A549 (cell line): ENCODE results near the gene HSD17B7.

Experiments
- CBX8 ChIP-seq: fragments of 200-600 bp; sonication (generic); IDR thresholded peaks from 2 replicates; pipeline ENCODE4 v1.6.1; 2016
- JUN ChIP-seq, 2 experiments: fragments of >200 bp; sonication (Bioruptor Twin); formaldehyde crosslinking; IDR thresholded peaks; 2 replicates in 1 of 2; 3 replicates in 1 of 2; pipeline ENCODE4 v1.6.1; 2016 to 2017
- JUNB ChIP-seq: fragments of >200 bp; sonication (Bioruptor Twin); formaldehyde crosslinking; IDR thresholded peaks from 2 replicates; pipeline ENCODE4 v1.6.1; 2016
- KDM1A ChIP-seq: fragments of 200-600 bp; sonication (generic); IDR thresholded peaks from 2 replicates; pipeline ENCODE4 v1.6.1; 2016; ENCODE audit warnings: low read depth, mild to moderate bottlenecking
- POLR2A ChIP-seq: IDR thresholded peaks from 2 replicates; pipeline ENCODE4 v1.6.1; 2012; ENCODE audit warnings: mild to moderate bottlenecking, low read length
- POLR2AphosphoS2 ChIP-seq: conservative IDR thresholded peaks from 2 replicates; pipeline ENCODE4 v1.6.1; 2012; ENCODE audit warnings: low read length, improper control_type of control experiment, inconsistent platforms
- RFX5 ChIP-seq: fragments of 450-650 bp; IDR thresholded peaks from 2 replicates; pipeline ENCODE4 v1.7.1; 2014; ENCODE audit warnings: antibody characterized with exemption, mild to moderate bottlenecking, moderate library complexity
- ZC3H11A ChIP-seq: fragments of 450-650 bp; IDR thresholded peaks from 2 replicates; pipeline ENCODE4 v1.6.1; 2014; ENCODE audit warnings: antibody characterized with exemption, mild to moderate bottlenecking
- ZNF302 ChIP-seq: fragments of 250-450 bp; sonication (Bioruptor Pico); IDR thresholded peaks from 2 replicates; pipeline ENCODE4 v1.9.0; 2021; ENCODE audit warnings: inconsistent platforms, mild to moderate bottlenecking, moderate library complexity
- TF ChIP-seq, protein P1 (sequence below): fragments of >200 bp; sonication (Bioruptor Twin); formaldehyde crosslinking; IDR thresholded peaks from 3 replicates; pipeline ENCODE4 v1.5.1; 2016
- TF ChIP-seq, protein P2 (sequence below): IDR thresholded peaks from 2 replicates; pipeline ENCODE4 v1.6.1; 2012

DNA sequence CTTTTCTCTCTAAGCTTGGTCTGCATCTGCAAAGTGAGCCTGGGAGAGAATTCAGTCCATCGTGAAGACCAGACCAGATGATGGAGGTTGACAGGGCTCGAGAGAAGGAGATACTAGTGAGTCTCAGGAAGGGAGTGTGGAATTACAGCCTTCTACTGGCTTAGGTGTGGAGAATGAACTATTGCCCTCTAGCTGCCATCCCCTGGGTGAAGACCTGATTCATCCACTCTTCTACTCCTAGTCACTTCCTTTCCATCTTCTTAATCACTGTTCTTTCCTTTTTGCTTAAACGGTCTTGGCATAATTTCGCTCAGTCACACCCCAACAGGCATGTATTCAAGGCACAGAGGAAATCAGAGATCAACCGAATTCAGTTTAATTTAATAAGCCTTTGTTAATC, 34.0 kb upstream of the HSD17B7 start:
- TF ChIP-seq, protein P1, sequence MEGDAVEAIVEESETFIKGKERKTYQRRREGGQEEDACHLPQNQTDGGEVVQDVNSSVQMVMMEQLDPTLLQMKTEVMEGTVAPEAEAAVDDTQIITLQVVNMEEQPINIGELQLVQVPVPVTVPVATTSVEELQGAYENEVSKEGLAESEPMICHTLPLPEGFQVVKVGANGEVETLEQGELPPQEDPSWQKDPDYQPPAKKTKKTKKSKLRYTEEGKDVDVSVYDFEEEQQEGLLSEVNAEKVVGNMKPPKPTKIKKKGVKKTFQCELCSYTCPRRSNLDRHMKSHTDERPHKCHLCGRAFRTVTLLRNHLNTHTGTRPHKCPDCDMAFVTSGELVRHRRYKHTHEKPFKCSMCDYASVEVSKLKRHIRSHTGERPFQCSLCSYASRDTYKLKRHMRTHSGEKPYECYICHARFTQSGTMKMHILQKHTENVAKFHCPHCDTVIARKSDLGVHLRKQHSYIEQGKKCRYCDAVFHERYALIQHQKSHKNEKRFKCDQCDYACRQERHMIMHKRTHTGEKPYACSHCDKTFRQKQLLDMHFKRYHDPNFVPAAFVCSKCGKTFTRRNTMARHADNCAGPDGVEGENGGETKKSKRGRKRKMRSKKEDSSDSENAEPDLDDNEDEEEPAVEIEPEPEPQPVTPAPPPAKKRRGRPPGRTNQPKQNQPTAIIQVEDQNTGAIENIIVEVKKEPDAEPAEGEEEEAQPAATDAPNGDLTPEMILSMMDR: no peak
- TF ChIP-seq POLR2A (no peak), JUNB (no peak), KDM1A (no peak), RFX5 (no peak), ZNF302 (CRISPR knock-in tag) (no peak), CBX8 (no peak), JUN (IDR thresholded peaks at IDR 0.05) (no peak), ZC3H11A (no peak), POLR2AphosphoS2 (no peak)
- TF ChIP-seq, protein P2, sequence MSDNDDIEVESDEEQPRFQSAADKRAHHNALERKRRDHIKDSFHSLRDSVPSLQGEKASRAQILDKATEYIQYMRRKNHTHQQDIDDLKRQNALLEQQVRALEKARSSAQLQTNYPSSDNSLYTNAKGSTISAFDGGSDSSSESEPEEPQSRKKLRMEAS: no peak
